RCC 7860 (cell line): ENCODE measurements around the gene SERTAD1.
A peak's percentile ranks its signal among the peaks of the same experiment; 100 is the strongest.
"Not testable (repeated sequence)": the region's sequence is repeated elsewhere in the genome, so short reads cannot be mapped to it uniquely, and the experiment has no call there.

Experiments
- DNase-seq: peaks from one replicate; pipeline ENCODE4 v3.0.0-alpha.2; 2015; ENCODE audit warnings: low spot score
- FAIRE-seq: peaks from 2 replicates; lab custom pipeline; 2012; peaks lifted over from hg19 to GRCh38; lab: Jason Lieb, UNC

Gene SERTAD1, protein sequence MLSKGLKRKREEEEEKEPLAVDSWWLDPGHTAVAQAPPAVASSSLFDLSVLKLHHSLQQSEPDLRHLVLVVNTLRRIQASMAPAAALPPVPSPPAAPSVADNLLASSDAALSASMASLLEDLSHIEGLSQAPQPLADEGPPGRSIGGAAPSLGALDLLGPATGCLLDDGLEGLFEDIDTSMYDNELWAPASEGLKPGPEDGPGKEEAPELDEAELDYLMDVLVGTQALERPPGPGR

DNA sequence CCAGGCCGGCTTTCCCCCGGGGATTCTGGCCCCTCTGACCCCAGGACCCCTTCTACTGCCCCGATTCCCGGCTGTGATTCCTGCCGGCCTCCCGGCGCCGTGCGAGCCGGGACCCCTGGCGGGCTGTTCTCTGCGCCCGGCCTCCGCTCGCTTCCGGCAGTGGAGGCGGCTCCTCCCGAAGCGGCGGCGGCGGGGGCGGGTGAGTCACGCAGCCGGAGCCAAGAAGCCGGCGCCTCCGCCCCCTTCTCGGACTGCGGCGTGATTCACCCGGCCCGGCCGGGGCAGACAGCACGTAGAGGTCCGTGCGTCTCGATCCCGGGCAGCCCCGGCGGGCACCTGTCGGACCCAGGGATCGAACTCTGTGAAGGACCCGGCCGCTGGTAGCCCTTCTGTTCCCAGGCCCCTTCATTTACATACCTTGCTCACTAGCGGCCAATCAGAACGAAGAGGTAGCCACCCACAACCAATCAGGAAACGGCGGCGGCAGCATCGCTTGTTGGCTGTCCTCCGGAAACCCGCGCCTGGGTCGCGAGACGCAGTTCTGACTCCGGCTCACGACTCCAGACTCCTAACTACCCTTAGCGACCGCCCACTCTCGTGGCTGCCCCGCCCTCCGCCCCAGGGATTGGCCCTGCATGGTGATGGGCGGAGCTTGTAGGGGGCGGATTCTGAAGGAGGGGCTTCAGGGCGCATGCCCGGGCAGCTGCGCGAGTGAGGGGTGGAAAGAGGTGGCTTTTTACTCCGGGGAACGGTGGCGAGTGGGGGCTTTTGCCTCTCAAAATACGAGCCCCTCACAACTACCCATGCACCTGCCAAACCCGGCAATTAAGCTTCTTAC lies at the start of gene SERTAD1:
SERTAD1 (minus strand) TSS at position 543 of the 838 bp plus-strand sequence. CDS start 2,446 bp downstream, outside the sequence.
- FAIRE-seq (peak; percentile 81), DNase-seq (peak; percentile 95)

GRCh38 chr19:40474737-40475136 lies 48.9 kb upstream of the SERTAD1 start:
- FAIRE-seq (no peak), DNase-seq (no peak)

- FAIRE-seq (no peak), DNase-seq (no peak)
These were observed 46.7 kb upstream of the SERTAD1 start for GRCh38 chr19:40472516-40472915.

DNA sequence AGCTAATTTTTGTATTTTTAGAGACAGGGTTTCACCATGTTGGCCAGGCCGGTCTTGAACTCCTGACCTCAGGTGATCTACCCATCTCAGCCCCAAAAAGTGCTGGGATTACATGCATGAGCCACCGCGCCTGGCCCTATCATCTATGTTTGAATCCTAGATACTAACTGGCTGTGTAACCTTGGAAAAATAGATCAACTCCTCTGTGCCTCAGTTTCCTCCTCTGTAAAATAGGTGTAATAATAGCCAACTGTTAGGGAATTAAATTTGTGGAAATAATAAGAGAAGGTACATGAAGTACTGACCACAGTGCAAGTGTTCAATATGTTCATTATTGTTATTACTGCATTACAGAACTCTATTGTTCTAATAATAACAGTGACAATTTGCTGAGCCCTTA lies 45.3 kb upstream of the SERTAD1 start:
- DNase-seq (no peak), FAIRE-seq (no peak)

DNA sequence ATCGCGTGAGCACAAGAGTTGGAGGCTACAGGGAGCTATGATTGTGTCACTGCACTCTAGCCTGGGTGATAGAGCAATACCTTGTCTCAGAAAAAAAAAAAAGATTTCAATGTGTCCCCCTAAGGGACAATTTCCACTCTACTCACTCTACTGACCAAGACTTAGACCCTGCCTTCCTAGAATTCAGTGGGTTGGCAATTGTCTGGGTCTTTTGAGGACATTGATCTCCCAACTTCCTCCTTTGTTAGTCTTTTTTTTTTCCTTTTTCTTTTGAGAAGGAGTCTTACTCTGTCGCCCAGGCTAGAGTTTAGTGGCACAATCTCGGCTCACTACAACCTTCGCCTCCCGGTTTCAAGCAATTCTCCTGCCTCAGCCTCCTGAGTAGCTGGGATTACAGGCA lies 43.2 kb upstream of the SERTAD1 start:
- FAIRE-seq (no peak), DNase-seq (no peak)

DNA sequence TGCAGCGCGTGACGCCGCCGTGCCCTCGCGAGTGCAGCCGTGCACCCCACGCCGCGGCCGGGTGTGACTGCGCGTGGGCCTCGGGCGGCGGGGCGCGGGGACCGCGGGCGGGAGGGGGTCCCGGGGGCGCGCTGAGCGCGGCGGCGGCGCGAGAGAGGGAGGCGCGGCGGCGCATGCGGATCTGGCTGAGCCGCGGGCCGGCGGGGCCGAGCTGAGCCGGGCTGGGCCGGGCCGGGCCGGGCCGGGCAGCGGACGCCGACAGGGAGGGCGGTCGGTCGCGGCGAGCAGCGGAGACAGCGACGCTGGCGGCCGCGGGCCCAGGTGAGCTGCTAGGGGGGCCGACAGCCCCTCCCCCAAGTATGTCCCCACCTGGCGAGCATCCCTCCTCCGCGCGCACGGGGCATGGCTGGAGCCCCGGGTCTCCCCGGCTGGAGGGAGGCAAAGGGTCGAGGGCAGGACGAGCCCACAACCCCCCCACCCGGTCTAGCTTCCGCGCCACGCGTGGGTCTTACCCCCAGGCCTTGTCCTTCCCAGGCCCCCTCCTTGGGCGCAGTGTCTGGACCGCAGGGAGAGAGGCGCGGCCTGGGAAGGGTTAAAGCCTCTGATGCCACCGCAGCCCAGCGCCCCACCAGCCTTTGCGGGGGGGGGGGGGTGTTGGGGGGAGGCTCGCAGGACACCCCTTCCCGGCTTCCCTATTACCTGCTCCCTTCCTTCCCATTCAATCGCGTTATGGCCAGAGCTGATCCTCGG lies 41.4 kb upstream of the SERTAD1 start, which contains the start of gene SPTBN4:
SPTBN4 (plus strand) TSS at position 17 of the 750 bp plus-strand sequence. CDS start 5,621 bp downstream, outside the sequence.
- DNase-seq (no peak), FAIRE-seq (no peak)

GRCh38 chr19:40466219-40466984 lies 40.6 kb upstream of the SERTAD1 start:
- DNase-seq: peak; percentile 64
- no peak for FAIRE-seq

GRCh38 chr19:40465557-40466218 lies 39.9 kb upstream of the SERTAD1 start, which contains the start of gene BLVRB:
Gene BLVRB, minus strand, starts transcription at chr19:40465745. Its CDS starts 57 bp downstream, at chr19:40465688.
- DNase-seq (peak; percentile 96), FAIRE-seq (peak; percentile 79)

DNA sequence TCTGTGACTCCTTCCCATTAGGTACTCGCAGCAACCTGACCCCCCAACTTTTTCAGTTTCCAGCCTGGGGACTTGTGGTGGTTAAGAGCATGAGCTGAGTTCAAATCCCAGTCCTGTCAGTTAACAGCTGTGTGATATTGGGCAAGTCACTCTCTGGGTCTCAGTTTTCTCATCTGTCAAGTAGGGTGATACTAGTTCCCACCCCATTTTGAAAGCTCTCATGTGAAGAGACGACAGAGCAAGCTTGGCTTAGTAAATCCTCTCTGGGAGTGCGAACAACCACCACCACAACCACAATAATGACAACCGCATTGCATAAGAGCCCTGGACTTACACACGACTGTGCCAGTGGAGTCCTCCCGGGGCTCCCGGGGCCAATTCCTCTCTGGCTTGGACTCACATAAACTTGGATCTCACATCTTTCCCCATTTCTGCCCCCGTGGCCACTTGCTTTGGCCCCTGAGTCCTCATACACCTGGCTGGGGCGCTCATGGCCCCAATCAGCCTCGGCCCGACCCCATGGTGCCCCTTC lies 39.3 kb upstream of the SERTAD1 start:
- FAIRE-seq (no peak), DNase-seq (peak; percentile 71)

DNA sequence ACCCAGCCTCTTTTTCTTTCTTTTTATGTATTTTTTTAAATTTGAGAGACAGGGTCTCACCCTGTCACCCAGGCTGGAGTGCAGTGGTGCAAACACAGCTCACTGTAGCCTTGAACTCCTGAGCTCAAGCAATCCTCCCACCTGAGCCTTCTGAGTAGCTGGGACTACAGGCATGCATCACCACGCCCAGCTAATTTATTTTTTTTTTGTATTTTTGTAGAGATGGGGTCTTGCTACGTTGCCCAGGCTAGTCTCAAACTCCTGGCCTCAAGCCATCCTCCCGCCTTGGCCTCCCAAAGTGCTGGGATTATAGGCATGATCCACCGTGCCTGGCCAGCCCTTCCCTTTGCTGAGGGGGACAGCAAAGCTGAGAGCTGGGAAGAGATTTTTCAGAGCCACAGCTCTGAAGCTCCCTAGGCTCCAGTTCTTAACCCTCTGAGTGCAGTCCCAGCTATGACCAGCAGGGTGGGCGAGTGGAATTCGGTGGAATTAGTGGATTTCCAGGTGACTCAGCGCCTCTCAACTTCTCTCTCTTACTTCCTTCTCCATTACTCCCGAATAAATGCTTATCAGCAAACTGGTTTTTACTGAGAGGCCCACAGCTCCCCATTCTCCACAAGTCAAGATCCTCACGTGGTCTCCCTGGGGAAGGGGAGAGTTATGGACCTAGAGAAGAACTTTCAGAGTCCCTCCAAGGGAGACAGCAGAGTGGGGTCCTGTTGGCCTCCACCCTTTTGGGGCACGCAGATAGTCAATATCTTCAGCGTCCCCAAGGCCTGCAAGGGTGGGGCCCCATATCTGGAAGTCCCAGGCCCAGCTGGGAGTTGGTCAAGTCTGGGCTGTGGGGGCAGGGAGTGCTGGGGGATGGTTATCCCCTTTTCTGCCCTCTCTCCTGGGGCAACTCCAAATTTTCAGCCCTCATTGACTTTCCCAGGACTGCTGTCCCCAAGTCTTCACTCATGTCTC lies 38.5 kb upstream of the SERTAD1 start:
- peak; percentile 81 for DNase-seq
- FAIRE-seq: peak; percentile 66

- peak; percentile 79 for DNase-seq
- FAIRE-seq: peak; percentile 42
These were observed 37.8 kb upstream of the SERTAD1 start for GRCh38 chr19:40463587-40464037.

DNA sequence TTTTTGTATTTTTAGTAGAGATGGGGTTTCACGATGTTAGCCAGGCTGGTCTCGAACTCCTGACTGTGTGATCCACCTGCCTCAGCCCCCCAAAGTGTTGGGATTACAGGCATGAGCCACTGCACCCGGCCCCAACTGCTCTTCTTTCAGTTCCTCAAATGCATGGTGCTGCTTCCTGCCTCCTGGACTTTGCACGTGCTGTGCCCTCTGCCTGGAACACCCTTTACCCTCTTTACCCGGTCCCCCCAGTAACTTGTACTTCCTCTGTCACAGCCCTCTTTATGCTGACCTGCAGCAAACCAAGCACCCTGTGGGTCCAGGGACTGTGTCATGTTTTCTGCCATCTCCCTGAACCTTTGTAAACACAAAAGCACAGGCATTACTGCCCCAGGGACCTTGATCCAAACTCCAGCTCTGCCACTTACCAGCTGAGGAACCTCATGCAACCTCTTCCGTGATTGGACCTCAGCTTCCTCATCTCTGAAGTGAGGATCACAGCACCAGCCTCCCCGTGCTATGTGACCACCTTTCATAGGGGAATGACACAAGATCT lies 36.0 kb upstream of the SERTAD1 start:
- no peak for DNase-seq
- no peak for FAIRE-seq

DNA sequence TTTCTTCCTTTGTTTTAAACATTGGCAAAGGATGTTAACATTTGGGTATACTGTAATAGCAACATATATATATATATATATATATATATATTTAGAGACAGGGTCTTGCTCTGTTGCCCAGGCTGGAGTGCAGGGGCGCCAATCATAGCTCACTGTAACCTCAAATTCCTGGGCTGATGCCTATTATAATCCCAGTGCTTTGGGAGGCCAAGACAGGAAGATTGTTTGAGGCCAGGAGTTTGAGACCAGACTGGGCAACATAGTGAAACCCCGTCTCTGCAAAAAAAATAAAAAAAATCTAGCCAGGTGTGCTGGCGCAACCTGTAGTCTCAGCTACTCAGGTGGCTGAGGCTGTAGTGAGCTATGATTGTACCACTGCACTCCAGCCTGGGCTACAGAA lies 34.4 kb upstream of the SERTAD1 start:
- FAIRE-seq (no peak), DNase-seq (no peak)

DNA sequence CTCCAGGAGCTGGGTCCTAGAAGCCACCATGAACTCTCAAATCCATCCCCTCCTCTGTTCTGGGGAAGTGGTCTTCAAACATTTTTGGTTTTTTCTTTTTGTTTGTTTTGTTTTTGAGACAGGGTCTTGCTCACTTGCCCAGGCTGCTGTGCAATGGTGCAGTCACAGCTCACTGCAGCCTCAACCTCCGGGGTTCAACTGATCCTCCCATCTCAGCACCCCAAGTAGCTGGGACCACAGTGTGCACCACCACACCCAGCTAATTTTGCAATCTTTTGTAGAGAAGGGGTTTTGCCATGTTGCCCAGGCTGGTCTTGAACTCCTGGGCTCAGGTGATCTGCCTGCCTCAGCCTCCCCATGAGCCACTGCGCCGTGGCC lies 32.8 kb upstream of the SERTAD1 start:
- FAIRE-seq: no peak
- DNase-seq: no peak

DNA sequence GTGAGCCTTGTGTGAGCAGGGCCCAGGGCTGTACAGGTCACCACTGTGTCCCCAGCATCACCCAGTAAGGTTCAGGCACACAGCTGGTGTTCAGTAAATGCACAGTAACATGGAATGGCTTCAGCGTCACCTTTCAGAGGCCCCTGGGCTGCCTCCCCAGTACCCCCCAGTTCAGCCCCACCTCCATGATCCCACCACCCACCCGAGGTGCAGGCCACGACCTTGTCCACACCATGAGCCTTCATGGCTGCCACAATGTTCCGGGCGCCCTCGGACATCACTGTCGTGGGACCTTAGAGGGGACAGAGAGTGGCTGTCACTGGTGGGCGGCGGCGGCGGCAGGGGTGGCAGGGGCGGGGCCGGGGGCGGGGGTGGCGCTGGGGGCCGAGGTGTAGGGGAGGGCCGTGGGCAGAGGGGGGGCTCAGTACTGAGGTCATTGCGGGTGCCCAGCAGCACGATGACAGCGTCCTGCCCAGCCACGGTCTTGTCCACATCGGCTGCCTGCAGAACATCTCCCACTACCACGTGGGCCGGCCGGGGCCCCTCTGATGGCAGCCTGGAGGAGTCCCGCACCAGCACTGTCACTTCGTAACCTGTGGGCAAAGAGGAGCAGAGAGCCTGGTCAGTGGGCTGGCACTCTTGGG lies 32.3 kb upstream of the SERTAD1 start:
- DNase-seq (no peak), FAIRE-seq (no peak)

DNA sequence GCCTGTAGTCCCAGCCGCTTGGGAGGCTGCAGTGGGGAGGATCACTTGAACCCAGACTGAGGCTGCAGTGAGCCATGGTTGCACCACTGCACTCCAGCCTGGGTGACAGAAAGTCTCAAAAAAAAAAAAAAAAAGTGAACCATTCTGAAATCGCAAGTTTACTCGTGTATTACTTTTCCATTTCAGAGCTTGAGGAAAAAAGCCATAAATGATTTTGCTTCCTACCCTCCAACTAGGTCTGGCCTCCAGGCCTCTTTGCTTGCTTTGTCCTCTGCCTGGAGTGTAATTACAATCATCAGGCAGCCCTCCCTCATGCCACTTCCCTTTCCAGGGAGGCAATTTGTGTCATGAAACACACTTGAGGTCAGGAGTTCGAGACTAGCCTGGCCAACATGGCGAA lies 31.3 kb upstream of the SERTAD1 start:
- DNase-seq (no peak), FAIRE-seq (no peak)

DNA sequence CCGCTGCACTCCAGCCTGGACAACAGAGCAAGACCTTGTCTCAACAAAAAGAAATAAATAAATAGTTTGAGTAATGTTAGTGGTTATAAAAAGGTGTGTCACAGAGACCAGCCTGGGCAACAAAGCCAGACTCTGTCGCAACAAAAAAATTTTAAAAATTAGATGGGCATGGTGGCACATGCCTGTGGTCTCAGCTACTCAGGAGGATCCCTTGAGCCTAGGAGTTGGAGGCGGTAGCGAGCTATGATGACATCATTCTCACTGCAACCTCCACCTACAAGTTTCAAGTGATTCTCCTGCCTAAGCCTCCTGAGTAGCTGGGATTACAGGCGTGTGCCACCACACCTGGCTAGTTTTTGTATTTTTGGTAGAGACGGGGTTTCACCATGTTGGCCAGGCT lies 28.2 kb upstream of the SERTAD1 start:
- peak; percentile 40 for DNase-seq
- not testable (repeated sequence) for FAIRE-seq
